Effector CD8-positive, alpha-beta T cell (primary cell): ENCODE data around the gene AKT1.

Experiments
- DNase-seq: peaks from one replicate; lab custom pipeline; 2025; lab: John Stamatoyannopoulos, UW

Gene AKT1

GRCh38 chr14:104772707-104773504 lies 22.6 kb downstream of the AKT1 start:
- DNase-seq = no peak

GRCh38 chr14:104771918-104772706 lies 23.4 kb downstream of the AKT1 start:
- DNase-seq = no peak

DNA sequence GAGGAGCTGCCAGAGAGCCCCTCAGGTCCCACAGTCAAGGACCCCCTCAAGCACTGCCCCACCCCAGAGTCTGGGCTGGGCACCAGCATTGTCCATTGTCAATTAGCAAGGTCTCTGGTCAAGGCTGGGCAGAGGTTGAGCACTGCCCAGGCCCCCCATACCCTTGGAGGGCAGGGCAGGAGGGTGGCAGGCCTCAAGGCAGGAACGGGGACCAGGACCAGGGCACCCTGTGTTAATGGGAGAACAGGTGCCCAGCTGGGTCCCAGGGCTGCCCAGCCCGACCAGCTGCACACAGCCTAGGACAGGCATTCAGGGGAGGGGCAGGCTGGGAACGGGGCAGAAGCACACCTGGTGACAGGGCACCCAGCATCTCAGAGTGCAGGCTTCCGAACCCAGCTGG lies 24.2 kb downstream of the AKT1 start:
- DNase-seq = no peak

- no peak for DNase-seq
Measured at GRCh38 chr14:104770851-104771272, 24.7 kb downstream of the AKT1 start.

DNA sequence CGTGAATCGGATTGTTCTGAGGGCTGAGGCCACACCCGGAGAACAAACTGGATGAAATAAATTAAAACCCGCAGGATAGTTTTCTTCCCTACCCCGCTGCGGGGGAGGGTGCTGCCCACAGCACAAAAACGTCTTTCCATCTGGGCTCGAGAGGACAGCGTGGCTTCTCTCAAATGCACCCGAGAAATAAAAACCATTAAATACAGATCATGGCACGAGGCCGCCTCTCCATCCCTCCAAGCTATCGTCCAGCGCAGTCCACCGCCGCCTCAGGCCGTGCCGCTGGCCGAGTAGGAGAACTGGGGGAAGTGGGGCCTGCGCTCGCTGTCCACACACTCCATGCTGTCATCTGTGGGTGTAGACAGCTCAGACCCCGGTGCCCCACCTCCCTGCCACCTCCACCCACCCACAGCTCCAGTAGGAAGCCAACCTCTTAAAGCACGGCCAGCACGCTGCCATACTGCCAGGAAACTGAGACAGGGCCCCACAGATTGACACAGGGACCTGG lies 25.4 kb downstream of the AKT1 start:
- no peak for DNase-seq

GRCh38 chr14:104769324-104770071 lies 26.1 kb downstream of the AKT1 start:
- no peak for DNase-seq

DNA sequence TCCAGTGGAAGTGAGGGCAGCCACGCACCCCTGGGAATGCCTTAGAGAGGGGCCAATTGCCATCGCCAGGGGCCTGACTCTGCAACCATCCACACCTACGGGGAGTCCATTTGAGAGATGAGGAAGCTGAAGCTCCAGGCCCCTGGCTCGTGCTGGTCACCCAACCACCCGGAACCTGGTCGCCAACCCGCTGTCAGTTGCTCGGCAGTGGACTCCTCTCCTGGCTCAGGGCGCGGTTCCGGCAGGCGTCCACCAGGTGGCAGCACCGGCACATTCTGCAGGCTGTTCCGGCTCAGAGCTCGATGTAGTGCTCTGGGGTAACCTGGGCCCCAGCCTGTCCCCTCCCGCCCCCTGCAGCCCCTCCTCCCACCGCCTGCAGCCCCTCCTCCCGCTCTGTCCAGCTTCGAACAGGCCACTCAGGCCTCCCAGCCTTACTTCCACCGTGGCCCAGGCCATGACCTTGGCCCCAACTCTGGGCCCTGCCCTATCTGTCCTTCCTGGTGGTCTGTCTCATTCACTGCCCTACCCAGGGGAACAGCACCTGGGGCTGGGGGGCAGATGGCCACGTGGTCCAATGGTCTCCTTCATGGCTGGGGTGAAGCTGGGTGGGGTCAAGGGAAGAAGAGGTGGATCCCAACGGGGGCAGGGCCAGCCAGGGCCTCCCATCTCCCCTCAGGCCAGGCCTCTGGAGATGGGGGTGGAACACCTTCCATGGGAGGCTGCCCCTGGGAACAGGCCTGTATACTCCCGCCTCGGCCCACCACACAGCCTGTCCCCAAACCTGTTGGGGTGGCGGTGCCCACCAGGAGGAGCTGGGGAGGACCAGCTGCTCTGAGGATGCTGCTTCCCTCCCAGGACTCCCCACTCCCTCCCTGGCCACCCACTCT lies 26.9 kb downstream of the AKT1 start:
- DNase-seq = peak; percentile 86

GRCh38 chr14:104767634-104767918 lies 28.0 kb downstream of the AKT1 start:
- no peak for DNase-seq

- no peak for DNase-seq
Measured at GRCh38 chr14:104766863-104767633, 28.5 kb downstream of the AKT1 start.

DNA sequence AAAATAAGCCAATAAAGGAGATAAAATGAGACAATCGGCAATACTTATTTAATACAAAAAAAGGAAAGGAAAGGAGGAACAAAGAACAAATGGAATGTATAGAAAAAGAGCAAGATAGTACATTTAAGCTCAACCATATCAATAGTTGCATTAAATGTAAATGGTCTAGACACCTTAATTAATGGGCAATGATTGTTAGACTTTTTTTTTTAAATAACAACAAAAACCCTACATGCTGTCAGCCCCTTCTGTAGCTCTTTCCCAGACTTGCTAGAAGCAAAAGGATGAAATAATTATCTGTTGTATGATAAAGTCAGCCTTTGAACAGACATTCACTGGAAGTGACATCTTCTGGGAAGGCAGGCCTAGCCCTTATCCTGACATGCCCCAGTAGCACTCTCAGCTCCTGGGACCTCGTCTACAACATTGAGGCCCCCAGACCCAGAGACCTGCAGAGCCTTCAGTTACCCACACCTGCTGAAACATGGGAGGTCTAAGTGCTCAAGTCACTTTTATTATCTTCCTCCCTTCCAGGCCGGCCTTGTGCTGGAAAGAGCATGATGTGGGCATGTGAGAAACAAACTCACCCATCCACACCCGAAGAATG lies 29.2 kb downstream of the AKT1 start:
- DNase-seq = no peak

DNA sequence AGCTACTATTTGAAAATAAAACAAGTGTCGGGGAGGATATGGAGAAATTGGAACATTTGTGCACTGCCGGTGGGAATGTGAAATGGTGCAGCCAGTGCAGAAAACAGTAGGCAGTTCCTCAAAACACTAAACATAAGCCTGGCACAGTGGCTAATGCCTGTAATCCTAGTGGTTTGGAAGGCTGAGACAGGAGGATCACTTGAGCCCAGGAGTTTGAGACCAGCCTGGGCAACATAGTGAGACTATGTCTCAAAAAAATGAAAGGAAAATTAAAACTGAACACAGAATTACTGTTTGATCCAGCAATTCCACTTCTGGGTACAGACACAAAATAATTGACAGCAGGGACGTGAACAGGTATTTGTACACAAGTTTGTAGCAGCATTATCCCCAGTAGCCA lies 30.0 kb downstream of the AKT1 start:
- DNase-seq = no peak

- DNase-seq = no peak
Measured at GRCh38 chr14:104758981-104759969, 36.3 kb downstream of the AKT1 start.

DNA sequence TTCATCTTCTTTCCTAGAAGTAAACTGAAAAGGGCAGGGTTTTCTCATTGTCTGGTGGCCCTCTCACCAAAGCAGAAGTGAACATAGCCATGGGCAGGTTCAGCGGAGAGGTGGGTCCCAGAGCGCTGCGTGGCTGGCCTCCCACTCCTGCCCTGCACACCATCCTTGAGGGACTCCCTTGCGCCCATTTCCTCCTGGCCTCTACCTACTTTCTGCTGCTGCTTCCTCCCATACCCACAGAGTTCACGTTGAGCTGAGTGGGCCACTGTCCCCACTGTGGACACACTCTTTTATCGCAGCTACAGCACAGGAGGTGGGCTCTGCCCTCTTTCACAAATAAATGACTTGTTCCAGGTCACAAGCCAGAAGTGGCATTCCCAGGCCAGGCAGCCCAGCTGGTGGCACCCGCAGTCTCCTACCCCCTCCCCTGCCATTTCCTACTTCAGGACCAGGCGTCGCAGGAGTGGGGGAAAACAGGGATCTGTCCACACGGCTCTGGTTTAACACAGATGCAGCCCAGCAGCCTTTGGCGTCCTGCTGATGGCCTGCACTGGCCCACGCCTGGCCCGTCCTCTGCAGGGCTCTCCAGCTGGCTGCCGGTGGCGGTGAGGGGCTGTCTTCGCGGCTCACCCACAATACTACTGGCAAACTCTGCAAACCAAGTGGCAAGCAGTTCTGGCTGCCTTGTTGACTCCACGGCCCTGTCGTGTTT lies 37.7 kb downstream of the AKT1 start:
- DNase-seq = no peak

DNA sequence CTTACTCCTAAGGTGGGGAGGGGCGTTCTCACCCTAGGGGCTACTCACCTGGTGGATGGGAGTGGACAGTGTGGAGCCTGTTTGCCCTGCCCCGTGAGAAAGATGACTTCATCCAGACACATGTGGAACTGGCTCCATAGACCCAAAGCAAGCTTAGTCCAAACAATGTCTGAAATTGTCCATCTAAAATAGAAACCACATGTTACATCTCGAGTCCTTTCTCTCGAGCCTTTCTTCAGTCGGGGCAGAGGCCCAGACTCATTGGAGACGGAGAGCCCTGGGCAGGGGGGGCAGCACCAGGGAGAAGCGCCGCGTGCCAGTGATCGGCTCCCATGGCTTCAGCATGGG lies 38.3 kb downstream of the AKT1 start:
- no peak for DNase-seq

GRCh38 chr14:104756477-104757237 lies 38.9 kb downstream of the AKT1 start:
- no peak for DNase-seq

- no peak for DNase-seq
Measured at GRCh38 chr14:104755621-104756020, 39.9 kb downstream of the AKT1 start.

- no peak for DNase-seq
Measured at GRCh38 chr14:104754213-104754851, 41.2 kb downstream of the AKT1 start.
